Activated CD4-positive, alpha-beta T cell treated with anti-CD3 and anti-CD28 coated beads, Interleukin-2, amount 50 U/mL, for 16 hours (primary cell): Measurements from ENCODE around the gene NEK7.
"Not testable (repeated sequence)": the region's sequence is repeated elsewhere in the genome, so short reads cannot be mapped to it uniquely, and the experiment has no call there.

Source experiments
- DNase-seq: peaks from one replicate; pipeline ENCODE4 v3.0.0-alpha.2; 2020

NEK7 gene

DNA sequence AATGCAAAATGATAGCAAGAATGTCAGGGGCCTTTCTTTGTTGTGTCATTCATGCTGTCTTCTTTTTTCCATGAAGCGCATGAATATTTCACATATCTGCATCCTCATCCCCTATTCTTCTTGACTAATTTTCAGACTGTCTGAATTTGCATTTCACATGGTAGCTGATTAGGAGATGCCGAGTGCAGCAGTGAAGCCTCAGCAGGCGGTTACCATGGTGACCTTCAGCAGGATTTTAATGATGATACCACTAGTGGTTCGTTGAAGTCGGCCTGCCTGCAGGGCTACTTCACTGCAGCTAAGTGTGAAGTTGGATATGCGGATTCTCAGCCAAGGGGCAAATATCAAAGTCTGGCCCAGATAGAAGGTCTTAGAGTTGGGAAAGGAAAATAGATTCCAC lies 141.8 kb downstream of the NEK7 start:
- DNase-seq: no peak

DNA sequence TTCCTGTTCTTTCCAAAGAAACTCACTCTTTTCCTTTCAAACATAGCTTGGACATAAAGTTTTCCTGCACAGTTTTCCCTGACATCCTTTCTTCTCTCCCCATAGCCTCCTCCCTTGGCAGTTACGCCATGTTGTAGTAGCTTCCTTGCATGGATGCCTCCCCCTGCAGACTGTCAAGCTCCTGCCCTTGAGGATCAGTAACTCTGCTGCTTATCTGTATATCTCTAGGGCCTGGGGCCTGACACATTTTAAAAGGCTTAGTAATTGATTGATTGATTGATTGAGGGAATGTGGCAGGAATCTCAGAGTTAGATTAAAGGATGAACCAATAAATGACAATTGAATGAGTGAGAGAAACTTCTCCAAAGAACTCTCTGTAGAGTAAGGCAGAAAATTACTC lies 143.7 kb downstream of the NEK7 start:
- no peak for DNase-seq

DNA sequence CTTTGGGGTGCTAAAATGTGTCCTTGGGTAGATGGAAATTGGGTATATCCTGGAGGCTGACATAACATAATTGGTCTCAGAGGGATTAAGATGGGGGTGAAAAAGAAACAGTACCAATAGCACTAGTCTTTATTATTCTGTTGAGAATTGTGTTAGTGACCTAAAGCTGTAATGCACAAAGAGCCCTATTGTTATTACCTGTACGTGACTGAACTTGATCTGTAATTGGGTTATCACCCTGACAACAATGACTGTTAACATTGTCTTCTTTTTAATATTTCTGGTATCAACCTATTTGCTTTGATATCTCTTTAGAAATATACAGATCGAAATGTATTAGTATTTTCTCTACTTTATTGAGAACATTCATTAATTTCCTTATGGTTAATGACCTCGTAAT lies 147.6 kb downstream of the NEK7 start:
- no peak for DNase-seq

- DNase-seq: not testable (repeated sequence)
These were observed 158.0 kb downstream of the NEK7 start for GRCh38 chr1:198314817-198315216.

DNA sequence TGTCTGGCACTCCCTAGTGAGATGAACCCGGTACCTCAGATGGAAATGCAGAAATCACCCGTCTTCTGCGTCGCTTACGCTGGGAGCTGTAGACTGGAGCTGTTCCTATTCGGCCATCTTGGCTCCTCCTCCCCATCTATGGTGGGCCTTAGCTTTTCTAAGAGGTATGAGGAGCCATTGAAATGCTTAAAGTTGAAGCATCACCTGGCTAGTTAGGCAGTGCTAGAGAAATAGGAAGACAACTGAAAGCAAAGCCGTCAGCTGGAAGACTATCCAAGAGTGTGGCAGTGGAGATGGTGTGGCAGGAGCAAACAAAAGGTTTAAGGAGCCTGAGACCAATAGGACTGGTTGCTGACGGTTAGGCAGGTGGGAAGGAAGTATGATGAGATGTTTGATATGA lies 158.5 kb downstream of the NEK7 start:
- DNase-seq: not testable (repeated sequence)

DNA sequence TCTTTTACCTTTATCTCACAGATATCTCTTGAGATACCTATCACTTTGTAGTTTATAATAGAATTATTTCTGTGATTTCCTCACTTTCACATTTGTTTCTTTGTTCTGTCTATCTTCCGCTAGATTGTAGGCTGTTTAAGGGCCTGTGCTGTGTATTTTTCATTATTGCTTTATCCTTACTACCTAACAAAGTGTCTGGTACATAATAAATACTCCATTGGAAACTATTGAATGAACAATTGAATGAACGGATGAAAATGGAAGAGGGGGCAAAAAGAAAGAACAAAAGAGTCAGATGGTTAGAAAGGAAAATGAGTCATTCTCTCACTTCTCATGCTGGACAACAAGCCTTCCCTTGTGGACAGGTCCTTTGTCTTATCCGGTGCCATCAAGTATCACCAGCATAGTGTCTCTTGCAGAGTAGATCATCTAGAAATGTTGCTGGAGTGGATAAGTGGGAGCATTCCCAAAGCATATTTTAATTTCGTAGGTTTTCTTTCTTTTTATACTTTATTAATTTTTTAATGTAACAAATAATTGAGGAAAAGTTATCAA lies 159.8 kb downstream of the NEK7 start:
- no peak for DNase-seq

GRCh38 chr1:198318085-198318484 lies 161.3 kb downstream of the NEK7 start:
- DNase-seq: peak; percentile 21

GRCh38 chr1:198320759-198321158 lies 164.0 kb downstream of the NEK7 start:
- DNase-seq: peak; percentile 3

DNA sequence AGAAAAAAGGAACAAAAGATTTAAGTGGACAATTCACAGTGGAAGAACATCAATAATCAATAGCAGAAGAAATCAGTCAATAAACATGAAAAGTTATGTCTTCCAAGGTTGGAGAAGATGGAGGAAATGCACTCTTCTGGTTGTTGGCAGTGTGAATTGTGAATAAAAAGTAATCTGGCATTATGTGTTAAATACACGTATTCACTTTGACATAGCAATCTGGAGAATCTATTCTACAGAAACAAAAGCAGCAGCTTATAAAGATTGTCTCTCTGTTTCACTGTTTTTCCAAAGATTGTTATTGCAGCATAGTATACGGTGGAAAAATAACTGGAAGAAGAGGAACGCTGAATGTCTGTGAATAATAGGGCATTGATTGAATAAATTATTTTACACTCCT lies 169.4 kb downstream of the NEK7 start:
- DNase-seq: no peak

GRCh38 chr1:198326915-198327314 lies 170.1 kb downstream of the NEK7 start:
- DNase-seq: no peak

- DNase-seq: no peak
These were observed 171.7 kb downstream of the NEK7 start for GRCh38 chr1:198328458-198329032.

DNA sequence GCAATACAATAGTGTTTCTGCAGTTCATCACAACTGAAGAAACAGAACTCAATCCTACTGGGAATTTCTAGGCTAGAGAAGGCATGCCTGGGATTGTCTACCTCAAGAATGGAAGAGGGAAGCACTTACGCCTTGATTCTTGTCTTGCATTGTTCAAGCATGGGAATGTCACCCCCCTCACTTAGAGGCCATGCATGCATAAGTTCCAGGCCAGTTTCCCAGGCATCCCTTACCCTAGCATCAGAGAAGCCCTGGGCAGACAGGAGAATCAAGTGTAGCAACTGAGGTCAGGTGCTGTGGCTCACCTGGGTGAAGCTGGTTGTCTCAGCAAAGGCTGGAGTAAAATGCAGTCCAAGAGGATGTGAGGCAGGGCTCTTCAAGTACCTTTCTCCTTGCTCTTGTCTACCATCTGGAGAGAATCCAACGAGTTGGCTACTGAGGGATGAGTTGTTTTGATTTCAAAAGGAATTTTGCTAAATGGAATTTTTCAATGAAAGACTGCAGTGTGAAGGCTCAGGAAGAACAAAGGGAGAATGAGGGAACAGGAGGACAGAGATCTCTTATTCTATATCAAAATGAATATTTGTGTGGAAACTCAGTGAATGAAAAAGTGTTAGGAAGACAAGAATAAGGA lies 174.3 kb downstream of the NEK7 start:
- DNase-seq: no peak

- DNase-seq: no peak
These were observed 176.9 kb downstream of the NEK7 start for GRCh38 chr1:198333744-198334143.

DNA sequence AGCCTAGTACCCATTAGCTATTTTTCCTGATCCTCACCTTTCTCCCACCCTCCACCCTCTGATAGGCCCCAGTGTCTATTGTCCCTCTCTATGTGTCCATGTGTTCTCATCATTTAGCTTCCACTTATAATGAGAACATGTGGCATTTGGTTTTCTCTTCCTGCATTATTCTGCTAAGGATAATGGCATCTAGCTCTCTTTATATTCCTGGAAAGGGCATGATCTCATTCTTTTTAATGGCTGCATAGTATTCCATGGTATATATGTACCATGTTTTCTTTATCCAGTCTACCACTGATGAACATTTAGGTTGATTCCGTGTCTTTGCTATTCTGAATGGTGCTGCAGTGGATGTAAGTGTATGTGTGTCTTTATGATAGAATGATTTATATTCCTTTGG lies 178.9 kb downstream of the NEK7 start:
- DNase-seq: no peak

GRCh38 chr1:198337886-198338285 lies 181.1 kb downstream of the NEK7 start:
- no peak for DNase-seq

- DNase-seq: no peak
These were observed 183.3 kb downstream of the NEK7 start for GRCh38 chr1:198340139-198340538.

DNA sequence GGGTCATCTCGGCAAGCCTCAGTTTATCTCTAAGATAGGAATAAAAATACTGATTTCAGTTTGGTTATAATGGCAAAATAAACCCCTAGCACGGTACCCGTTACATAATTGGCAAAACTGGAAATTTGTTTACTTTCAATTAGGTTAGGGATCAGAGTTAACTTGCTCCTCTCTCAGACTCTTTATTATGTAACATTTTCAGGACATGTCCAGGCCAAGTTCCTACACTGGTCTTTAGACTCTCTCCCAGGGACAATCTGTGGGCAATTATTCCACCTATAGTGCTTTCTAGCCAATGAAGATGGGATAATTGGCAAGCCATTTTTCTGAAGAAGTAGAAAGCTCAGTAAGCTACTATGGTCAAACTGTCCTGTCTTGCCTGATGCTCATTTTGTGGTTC lies 189.4 kb downstream of the NEK7 start:
- no peak for DNase-seq

GRCh38 chr1:198350456-198350855 lies 193.7 kb downstream of the NEK7 start:
- DNase-seq: no peak

GRCh38 chr1:198352975-198353695 lies 196.3 kb downstream of the NEK7 start:
- peak; percentile 73 for DNase-seq

- DNase-seq: no peak
These were observed 201.1 kb downstream of the NEK7 start for GRCh38 chr1:198357937-198358336.

DNA sequence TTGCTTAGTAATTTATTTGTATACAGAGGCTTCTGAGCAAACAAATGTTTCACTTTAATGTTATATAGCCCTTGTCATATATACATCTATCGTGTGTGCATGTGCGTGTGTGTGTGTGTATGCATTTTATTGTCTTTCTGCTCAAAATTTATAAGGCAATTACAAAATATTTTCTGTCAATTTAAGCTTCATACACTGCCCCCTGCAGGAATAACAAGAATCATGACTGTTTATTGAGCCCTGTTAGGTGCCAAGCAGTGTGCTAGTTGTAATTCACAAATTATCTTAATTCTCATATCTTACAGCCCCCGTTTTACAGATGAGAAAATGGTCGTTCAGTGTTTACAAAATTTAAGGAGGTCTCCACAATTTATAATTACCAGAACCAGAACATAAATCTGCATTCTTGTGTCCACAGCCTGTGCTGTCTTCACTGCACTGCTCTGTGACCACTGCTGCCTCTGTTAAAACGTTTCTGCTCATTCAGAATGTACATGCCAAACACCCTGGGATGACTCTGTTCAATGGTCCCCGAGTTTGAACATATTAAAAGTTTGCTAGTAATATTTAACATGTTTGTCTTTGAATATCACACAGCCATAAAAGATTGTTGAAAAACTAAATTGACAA lies 202.3 kb downstream of the NEK7 start:
- peak; percentile 30 for DNase-seq

- DNase-seq: no peak
These were observed 203.5 kb downstream of the NEK7 start for GRCh38 chr1:198360208-198360729.

GRCh38 chr1:198361237-198361767 lies 204.5 kb downstream of the NEK7 start:
- no peak for DNase-seq
